GM11168 (cell line): ENCODE measurements around the gene IFIH1.

Source experiments
- in situ Hi-C: fragments of 300-500 bp; cut with MboI; formaldehyde crosslinking; loops from one replicate; pipeline ENCODE4 v1.12.0; 2022; ENCODE audit warnings: low sequenced_read_pairs; ENCODE audit not compliant: unreplicated experiment

Gene IFIH1

DNA sequence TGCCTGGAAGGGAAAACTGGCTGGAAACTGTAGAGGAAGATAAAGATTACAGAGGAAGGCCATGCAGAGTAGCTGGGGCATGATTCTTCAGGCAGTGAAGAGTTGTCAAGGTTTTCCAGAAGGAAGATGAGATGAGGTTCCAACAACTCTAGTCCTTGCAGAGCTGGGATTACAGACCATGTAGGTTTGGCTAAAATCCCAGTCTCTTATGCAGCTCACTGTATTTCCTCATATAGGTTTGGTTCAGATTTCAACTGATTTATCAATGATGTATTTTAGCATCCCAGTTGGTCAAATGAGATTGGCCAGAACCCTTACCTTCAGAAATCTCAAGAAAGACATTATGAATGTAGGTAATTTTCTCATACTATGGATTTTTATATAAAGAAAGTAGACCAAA lies 91.6 kb downstream of the IFIH1 start:
- in situ Hi-C loops, result loop anchor here (10.0 kb wide), 1 partner anchor 68 kb away; no protein-coding TSS in a partner anchor

DNA sequence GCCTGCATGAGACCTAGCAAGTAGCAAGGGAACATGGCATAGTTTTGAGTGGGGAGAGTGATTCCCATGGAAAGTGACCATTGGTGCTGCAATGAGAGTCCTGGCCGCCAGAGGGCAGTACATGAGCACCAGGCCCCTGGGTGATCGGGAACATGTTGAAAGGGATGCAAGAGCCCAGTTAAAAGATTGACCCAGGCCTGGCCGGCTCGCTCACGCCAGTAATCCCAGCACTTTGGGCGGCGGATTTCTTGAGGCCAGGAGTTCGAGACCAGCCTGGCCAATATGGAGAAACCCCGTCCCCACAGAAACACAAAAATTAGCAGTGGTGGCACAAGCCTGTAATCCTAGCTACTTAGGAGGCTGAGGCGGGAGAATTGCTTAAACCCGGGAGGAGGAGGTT lies 97.4 kb downstream of the IFIH1 start:
- in situ Hi-C loops, result loop anchor here (10.0 kb wide), 1 partner anchor 74 kb away; no protein-coding TSS in a partner anchor

DNA sequence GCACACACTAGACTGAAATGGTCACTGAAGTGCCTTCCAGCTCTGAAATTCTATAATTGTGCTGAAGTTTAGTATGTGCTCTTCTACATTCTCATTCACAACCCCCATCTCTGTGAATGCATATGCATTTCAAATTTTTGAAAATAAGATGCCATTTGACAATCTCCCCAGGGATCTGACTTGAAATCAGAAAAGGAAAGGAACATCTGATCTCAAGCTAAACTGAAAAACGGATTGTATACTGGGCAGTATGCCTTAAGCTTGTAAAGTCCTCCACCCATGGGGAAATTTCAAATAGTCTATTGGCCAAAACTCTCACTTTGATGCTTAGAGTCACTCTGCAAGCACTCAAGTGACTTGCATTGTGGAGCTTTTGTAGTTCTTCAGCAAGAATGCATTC lies 98.1 kb downstream of the IFIH1 start:
- in situ Hi-C loops, result loop anchor here (10.0 kb wide), 1 partner anchor 74 kb away; no protein-coding TSS in a partner anchor

DNA sequence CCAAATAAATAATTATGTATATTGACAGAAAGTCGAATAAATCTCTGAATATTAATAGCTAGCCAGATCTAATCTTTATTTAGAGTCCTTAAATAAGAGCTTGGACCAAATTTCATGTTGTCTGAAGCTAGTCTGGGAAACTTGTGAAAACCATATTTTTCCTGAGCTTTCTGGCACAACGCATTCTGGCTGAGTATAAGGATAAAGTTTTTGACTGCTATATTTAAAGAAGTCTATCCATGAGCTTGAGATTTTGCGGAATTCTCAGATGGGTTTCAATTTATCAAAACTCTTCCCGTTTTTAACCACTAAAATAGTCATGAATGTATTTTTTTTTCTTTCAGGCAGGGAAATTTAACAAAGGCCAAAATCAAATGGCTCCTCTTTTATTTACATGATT lies 99.1 kb downstream of the IFIH1 start:
- in situ Hi-C loops, result no loop called here

DNA sequence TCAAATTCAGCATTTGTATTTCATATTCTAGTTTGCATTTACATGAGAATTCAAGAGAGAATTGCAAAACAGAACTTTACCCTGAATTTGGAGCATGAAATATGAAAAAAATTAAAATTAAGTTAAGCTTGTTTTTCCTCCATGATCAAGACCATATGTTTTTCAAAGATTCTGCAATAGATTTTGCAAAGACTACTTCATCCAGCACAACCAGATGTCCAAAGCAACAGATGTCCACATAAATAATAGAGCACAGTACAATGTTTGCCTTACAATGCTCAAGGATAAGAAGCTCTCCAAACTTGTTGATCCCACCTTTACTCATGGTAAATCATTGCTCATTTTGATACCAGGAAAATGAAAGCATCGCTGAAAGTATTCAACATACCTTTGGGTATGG lies 100.9 kb downstream of the IFIH1 start:
- in situ Hi-C loops, result no loop called here
